ENCODE data around the gene FRY.

Gene FRY

DNA sequence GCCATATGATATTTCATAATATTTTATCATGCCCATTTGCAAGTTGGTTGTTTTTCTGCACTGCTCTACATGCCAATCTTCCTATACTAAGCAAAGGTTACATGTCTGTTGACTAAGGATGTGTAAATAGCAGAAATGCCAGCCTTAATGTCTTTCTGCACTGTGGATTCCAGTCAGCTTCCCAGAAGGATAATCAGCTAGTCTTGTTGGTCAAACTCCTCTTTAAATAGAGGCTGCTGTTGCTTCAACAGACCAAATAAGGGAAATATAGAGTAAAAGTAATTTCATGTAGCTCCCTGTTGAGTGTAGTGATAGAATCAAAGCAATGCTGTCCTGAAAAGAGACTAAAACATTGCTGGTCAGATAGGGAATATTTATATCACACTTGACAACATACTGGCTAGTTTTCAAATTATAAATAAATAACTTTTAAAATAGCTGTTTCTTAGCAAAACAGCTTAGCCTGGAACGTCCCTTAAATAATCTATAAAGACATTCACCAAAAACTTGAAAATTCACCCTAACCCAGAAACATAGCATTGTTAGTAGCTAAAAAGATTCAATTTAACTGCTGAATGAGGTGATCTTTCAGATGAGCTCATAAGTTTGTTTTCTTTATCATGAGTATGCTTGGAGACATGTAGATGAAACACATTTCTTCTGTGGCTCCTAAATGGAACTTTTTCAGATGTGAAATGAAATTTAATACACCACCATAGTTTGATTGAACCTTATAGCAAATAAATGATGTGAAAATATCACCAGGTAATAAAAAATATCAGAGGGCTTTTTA lies 56.6 kb downstream of the FRY start:
- DNase-seq: no peak

DNA sequence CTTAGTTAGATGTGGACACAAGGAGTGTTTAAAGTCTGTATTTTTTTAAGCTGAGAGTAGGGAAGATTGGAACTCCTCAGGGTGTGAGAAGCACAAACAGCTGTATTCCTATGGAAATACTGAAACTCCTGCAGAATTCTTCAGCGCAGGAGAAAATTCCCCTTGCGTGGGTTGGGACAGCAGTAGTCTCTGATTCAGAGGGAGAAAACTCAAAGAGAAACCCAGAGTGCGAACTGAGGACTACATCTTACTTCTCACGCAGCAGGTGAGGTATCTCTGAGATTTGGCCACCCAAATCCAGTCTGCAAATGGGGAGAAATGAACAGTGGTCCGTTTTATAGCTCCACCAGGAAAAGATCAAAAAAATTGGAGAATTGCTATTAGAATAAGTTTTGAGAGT lies 60.9 kb downstream of the FRY start:
- no peak for DNase-seq

DNA sequence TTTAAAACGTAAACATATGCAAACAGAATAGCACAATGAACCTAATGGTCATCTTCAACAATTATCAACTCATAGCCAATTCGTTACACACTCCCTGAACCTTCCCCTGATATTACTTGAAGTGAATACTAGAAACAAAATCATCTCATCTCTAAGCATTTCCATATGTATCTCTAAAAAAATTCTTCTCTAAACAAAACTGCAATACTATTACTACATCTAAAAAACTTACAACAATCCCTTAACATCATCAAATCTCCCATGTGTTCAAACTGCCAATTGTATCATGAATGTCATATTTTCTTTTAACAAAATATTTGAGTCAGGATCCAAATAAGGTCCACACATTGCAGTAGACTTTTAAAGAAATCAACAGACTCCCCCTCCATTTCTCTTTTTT lies 61.4 kb downstream of the FRY start:
- DNase-seq: no peak

DNA sequence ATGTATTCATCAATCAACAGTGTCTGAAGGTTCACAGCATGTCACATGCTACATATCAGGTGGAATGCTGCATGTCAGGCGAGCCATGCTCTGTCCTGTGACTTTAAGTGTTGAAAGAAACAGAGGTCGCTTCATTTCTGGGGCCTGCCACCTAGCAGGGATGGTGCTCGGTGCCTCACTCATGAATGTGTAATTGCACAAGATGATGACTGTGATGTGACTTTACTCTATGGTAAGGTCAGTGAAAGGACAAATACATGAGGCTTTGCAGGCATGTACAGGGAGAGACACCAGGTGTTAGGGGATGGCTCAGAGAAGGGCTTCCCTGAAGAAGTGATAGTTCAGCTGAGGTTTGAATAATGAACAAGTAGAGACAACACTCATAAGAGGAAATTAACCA lies 66.7 kb downstream of the FRY start:
- DNase-seq: no peak

DNA sequence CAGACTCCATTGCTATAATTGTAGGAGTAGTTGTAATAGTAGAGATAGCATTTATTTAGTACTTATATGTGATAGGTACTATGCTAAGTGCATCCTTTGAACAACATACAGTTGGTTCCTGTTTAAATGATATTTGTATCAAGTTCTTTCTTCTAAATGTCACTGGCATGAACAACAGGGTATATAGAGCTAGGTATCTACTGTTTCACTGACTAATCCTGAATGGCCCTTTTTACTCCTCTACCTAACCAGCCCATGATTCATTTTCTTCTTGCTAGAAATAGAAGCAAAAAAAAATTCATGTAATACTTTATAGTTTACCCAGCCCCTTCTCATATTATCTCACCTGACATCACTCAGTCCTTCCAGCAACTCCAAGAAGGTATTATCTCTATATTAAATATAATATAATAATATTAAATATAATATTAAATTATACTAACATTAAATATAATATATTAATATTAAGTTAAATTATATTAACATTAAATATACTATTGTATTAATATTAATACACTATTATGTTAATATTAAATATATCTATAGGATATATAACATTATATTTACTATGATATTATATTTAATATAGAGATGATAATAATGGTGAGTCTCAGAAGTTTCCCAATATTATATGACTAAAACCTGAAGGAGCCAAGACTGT lies 74.2 kb downstream of the FRY start:
- no peak for DNase-seq

DNA sequence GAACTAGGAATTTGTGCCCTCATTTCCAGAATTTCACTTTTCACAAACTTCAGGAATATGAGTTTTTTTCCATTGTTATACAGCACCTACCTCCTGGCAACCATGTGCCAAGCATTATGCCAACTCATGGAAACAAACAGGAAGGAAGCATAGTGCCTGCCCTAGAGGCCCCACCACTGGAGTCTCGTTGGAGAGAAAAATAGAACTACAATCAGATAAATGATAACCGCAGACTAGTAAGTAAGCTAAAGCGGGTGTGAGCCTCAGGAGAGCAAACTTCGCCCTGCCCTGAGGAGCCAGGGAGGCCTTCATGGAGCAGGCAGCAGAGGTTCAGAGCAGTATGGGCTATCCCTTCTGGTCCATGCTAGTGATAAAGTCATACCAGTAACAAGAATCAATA lies 75.9 kb downstream of the FRY start:
- DNase-seq: no peak

DNA sequence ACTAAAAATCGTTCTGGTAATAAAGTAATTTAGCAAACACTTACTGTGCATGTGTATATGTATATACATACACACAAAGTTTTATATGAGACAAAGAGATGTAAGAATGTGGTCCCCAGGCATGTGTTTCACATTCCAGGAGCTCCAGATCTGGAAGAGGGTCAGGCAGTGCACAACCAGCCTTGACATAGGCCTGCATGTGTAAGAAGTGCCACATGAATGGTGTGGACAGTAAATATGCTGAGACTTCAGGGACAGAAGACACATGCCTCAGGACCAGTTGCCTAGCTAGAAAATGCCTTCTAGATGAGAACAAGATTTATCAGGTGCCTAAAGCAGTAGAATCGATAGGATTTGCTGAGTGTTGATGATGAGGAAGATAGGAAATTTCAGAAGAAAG lies 76.4 kb downstream of the FRY start:
- no peak for DNase-seq

DNA sequence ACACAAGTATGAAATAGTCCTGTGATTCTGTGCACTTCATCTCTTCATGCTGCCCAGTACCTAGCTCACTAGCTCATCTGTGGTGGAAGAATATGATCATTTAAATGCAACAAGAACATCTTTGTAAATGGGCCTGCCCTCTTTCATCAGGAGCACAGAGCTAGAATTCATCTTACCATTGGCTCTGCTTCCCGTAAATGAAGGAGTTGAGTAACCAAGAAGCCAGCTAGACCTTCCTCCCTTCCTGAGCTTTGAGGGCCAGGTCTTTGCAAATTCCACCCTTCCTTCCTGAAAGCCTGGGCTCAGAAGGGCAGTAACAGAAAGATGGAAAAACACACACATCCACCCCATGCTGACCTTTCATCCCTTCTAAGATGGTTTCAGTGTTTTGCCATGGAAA lies 82.0 kb downstream of the FRY start:
- no peak for DNase-seq

DNA sequence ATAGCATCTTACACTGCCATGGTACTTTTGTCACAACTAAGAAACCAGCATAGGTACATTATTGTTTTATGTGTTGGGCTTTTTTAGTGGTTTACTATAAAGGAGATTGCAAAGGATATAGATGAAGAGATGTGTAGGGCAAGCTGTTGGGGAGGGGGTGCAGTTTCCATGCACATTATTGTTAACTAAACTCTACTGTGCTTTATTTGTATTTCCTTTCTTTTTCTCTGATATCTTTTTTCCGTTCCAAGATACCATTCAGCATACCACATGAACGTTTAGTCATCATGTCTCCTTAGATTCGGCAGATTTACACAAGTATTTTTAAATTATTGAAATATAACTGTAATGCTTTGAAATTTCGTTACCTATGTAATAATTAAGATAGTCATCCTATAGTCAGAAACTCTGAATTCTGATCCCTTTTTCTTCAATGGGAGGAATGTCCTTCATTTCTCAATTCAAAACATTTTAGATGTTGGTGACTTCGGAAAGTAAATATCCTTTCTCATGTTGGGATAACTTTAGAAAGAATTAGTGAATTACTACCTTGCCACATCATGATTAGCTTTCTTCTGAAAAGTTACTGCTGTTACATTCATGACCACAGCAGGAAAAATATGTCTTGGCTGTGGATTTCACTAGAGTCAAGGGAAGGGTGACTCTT lies 82.8 kb downstream of the FRY start:
- no peak for DNase-seq

DNA sequence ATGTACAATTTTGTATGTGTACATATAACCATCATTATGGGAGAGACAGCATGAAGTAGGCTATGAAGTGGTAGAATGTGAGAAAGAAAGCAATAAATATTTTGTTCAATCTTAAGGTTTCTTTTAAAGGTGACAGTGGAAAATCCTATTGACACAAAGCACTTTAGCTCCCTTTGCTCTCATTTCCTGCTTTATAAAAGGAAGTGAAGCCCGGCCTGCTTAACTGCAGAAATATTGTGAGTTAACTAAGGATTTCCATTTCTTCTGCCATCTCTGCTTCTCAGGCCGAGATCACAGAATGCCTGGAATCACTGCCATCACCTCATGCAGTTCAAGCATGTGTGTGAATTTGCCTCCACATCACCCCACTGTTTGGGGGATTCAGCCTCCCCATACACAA lies 83.5 kb downstream of the FRY start:
- DNase-seq: no peak

DNA sequence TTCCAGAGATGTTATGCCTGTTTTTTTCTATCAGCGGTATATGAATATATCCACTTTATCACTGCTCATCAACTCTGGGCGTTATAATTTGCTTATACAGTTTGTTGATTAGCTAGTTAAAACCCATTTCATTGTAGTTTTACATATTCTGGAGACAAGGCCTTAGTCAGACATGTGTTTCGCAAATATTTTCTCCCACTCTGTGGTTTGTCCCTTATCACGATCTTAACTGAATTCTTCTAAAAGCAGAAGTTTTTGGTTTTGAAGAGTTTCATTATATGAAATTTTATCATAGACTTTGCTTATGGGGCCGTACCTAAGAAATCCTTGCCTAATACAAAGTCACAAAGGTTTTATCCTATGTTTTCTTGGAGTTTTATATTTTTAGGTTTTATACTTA lies 84.6 kb downstream of the FRY start:
- DNase-seq: no peak

DNA sequence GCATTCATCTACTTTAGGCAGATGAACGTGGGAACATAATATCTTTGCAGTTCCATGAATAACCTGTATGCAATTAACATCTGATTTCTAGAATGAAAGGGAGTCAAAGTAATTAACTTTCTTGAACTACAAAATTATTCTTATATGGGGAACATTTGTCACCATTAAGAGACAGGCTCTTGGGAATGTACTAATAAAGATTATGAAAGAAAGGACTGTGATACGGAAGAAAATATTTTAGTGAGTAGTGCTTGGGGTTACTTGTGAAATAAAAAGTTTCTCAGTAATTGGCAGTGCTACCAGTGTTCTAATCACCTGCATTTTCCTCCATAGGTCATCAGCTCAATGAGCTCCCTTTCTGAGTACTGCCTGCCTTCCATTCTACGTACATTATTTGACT lies 85.4 kb downstream of the FRY start:
- no peak for DNase-seq

DNA sequence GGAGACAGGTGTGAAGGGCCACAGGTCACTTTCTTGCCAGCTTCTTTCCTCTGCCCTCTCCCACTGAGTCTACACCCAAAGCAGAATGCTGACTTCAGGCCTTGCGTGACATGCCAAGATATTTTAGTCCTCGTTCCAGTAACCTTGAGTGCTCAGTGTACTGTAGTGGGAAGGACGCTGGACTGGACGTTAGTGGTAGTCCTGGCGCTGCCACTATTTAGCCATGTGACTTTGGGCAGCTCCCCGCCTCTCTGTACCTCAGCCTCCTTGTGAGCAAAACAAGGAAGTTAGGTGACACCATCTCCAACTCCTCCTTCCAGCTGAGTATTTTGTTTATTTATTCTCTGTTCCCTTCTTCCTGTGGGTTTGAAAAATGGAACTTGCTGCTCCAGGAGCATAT lies 86.1 kb downstream of the FRY start:
- DNase-seq: no peak

DNA sequence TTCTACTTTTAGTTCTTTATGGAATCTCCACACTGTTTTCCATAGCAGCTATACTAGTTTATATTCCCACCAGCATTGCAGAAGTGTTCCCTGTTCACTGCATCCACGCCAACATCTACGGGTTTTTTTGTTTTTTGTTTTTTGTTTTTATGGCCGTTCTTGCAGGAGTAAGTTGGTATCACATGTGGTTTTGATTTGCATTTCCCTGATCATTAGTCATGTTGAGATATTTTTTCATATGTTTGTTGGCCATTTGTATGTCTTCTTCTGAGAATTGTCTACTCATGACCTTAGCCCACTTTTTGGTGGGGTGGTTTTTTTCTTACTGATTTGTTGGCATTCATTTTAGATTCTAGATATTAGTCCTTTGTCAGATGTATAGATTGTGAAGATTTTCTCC lies 89.7 kb downstream of the FRY start:
- no peak for DNase-seq

DNA sequence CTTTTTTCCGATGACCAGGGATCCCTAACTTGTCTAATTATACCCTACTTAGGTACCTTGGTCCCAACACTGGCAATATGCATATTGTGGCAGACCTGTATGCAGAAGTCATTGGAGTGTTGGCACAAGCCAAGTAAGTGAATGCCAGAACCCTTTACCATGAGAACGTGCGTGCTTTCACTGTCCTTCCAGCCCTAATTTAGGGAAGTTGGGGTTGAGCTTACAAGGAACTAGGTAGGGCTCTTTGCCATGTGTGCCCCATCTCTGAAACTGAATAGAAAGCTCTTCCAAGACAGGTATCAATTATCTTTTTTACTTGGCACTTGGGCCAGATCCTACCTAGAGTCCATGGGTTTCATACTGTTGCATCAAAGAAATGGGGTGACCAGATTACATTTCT lies 93.2 kb downstream of the FRY start:
- DNase-seq: no peak

DNA sequence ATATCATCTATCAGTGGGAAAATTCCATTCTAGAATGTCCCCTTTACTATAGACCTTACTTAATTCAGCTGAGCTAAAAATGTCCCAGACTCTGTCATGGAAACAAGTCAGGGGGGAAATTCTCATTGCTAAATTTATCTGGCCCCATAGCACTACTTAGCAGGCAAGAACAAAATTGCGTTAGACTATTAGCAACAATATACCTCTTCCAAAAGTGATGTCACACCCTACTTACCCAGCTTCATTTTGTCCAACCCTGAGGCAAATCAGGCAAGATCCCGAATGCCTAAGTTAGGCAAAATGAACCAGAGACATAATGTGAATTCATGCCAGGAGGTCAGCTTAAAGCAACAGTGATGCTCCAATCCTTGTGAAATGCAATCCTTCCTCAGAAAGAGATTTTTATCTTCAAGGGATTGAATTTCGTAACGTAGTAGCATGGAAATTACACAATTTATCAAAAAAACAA lies 93.7 kb downstream of the FRY start:
- DNase-seq: no peak

DNA sequence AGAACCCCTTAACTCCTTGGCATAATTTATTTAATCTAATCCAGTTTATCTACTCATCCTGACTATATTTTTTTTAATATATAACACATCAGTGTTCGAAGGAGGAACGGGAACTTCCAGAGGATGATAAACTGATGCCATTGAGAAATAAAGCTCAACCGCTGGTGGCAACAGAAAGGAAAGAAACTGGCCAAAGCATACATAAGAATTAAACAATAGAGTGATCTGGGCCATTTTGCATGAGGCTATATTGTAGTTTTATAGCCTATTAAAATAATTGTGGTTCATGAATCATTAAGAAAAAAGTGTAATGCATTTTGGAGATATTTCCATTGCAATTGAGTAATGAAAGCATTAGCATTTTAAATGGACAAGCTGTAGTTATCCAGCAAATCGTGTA lies 94.2 kb downstream of the FRY start:
- no peak for DNase-seq

DNA sequence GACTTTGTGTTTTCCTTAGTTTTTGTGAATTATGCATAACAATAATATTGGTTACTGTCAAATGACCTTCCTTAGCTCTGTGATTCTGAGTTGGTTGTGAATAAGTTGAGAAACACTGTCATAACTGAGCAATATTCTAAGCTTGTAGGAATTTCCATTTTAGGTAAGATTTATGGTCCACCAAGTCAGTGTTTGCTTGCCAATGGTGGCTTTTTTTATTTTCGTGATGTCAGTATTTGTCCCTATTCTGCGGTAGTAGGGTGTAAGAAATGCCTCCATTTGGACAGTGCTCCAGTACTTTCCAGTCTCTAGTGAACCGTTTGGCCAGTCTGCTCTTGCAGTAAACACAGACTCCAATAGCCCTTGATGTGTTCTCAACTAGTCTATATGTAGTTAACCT lies 94.7 kb downstream of the FRY start:
- no peak for DNase-seq

DNA sequence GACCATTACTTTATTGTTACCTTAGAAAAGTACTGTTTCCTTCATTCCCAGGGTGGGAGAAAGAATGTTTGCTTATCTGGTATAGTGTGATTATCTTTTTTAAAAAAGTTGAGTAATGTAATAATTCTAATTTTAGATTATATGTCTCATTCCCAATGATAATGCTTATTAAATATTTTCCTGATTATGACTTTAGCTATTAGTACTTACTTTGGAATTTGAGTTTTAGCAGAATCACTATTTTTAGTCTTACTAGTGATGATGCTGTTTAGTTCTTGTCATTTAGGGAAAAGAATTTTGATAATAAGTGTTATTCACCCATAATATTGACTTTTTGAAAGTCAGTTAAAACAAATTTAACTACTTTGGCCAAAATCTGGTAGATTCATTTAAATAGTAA lies 95.2 kb downstream of the FRY start:
- no peak for DNase-seq

DNA sequence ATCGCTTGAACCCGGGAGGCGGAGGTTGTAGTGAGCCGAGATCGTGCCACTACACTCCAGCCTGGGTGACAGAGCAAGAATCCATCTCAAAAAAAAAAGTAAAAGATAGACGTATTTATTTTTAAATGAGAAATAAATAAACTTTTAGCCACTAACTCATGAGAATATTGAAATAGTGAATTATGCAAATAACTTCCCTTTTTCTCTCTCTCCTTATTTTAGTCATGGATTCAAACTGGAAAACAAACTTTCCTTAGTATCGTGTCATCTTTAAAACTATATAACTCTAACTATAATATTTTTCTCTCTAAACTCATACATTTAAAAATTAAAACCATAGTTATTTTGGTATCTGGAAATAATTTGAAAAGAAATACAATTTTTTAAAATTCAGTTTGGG lies 96.1 kb downstream of the FRY start:
- DNase-seq: no peak

DNA sequence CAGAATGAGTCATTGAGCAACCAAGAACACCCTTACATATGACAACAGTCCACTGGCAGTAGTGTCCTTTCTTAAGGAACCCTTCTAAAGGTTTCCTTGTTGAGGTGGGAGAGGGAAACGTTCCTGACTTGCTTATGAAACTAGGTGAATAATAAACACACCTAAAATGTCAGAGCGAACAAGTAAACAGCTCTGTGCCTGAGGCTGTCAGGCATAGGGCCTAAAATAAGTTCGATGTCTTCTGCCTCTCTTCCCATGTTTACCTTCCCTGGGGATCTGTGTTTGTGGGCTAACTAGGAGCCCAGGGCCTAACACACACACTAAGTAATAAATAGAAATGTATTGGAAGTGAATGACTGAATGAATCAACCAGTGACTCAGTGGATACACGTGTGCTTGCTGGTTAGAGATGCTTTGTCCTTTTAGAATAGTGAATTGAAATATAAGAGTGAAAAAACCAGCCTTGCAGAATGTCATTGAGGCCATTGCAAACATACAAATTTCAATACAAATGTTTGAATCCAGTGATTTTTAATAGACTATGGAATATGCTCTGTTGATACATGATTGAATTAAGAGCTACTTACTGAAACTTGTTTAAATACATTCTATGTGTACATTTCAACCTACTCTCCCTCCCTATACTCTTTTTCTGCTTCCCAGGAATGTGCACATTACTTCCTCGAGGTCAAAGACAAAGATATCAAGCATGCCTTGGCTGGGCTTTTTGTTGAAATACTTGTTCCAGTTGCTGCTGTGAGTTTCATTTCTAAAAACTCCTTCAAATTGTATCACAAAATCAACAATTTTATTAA lies 102.9 kb downstream of the FRY start:
- no peak for DNase-seq

DNA sequence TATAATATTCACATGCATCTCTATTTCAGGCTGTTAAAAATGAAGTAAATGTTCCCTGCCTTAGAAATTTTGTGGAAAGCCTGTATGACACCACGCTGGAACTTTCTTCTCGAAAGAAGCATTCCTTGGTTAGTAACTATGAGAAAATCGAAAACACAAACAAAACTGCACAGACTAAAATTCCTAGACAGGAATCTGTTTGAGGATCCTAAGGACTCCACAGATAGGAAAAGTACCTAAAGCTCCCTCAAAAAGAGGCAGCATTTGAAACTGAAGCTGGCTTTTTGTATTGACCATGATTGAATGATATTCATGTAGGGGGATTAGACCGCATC lies 103.4 kb downstream of the FRY start:
- no peak for DNase-seq

DNA sequence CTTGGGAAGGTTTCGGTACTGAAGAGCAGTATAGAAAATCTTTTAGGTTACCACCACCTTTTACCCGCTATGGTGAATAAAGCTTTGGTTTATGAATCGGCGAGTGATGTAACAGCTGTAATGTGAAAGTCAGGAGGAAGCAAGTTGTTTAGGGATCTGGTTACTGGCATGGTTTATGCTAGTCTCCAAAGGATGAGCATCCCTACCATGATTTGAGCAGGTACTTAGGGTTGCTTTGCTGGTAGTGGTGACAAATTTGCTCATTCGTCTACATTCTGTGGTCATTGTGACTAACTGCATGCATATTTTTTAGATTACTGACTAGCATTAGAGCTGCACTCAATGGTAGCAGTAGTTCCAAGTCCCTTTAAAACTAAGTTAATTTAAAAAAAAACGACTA lies 104.1 kb downstream of the FRY start:
- no peak for DNase-seq

DNA sequence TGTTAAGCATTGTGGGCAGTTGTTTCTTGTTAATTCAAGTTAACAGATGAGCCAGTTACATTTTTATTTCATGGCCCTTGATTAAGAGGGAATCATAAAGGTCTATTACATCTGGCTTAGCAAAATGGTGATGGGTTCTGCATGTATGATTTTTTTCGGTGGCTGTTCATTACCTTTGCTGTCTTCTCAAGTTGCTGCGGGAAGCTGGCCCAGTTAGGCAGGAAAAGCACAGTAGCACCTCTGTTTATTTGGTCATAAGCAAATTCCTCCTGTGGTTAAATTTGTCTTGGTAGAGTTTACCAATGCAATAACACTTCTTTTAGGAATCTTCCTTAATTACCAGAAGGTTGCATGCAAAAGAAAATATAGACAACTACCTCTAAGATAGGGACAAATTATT lies 104.5 kb downstream of the FRY start:
- DNase-seq: no peak

Measured in activated naive CD4-positive, alpha-beta T cell treated with anti-CD3 and anti-CD28 coated beads, Interleukin-2, amount 50 U/mL, for 16 hours (primary cell).